Dedifferentiated amniotic fluid mesenchymal stem cell (primary cell): Measurements from ENCODE around the gene WDR5.

Experiments used
- DNase-seq: peaks from one replicate; pipeline ENCODE4 v3.0.0-alpha.2; 2016; ENCODE audit errors: extremely low spot score

The WDR5 gene

DNA sequence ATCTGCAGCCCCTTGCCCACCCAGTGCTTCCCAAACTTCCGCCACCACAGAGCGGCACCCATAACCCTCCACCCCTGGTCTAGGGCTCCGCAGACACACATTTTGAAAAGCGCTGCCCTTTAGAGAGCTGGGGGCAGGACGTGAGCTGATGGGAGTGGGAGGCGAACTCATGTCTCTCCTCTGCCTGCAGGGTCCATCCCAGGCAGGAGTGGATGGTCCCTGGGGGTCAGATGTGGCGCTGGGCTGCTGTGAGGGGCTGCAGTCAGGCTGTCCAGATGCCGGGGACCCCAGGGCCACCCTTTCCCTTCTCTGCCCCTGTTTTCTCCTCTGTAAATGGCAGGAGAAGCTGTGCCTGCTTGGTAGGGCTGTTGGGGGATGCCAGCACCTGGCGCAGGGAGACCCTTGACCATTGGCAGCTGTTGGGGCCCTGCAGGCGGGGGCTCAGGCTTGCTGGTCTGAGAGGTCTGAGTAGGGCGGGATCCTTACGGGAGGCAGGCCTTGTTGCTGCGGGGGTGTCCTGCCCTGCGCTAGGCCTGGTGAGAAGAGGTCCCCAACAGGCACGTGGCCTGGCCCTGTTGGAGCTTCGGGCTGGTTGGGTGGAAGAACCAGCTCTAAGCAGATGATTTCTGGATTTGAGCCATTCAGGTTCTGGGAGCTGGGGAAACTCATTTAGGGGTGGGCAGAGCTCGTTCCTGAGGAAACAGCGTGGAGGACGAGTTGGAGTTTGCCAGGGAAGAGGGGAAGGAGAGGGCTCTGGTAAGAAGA, 38.8 kb downstream of the WDR5 start:
- DNase-seq: no peak

GRCh38 chr9:134175291-134175807, 39.5 kb downstream of the WDR5 start:
- no peak for DNase-seq

DNA sequence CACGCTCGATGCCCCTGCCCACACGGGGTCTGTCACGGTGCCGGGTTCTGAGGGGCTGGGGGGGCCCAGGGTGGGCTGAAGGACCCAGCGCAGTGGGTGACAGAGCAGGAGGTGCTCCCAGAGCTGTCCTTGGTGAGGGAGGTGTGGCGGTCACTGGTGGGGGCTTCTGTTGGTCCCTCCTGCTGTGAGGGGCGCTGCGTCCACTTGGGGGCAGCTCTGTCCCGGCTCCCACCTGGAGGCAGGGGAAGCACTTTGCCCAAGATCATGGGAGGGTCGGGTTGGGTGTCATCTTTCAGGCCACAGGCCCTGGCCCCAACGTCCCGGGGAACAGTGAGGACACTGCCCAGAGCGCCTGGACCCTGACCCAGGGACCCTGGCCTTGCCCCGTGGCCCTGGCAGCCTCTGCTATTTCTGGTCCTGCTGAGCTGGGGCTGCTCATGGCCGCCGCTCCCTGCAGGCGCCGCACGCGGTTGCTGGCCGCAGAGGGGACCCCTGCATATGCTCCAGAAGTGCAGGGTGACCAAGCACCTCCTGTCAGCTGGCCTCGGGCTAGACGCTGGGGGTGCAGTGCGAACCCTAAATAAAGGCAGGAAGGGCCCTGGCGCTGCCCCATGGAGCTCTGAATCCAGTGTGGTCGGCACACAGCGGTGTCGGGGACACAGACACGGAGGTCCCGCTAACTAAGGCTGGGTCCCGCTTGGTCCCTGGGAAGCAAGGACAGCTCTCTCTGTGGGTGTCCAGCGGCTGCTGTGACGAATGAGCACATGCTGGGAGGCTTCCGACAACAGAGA, 40.1 kb downstream of the WDR5 start:
- no peak for DNase-seq

GRCh38 chr9:134176599-134176968, 40.7 kb downstream of the WDR5 start:
- no peak for DNase-seq

DNA sequence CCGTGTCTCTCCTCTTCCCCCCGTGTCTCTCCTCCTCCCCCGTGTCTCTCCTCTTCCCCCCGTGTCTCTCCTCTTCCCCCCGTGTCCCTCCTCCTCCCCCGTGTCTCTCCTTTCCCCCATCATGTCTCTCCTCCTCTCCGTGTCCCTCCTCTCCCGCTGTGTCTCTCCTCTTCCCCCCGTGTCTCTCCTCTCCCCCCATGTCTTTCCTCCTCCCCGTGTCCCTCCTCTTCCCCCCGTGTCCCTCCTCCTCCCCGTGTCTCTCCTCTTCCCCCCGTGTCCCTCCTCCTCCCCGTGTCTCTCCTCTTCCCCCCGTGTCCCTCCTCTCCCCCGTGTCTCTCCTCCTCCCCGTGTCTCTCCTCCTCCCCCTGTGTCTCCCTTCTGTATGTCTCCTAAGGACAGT, 41.3 kb downstream of the WDR5 start:
- no peak for DNase-seq

- no peak for DNase-seq
Measured at GRCh38 chr9:134177624-134178393, 41.9 kb downstream of the WDR5 start.

- no peak for DNase-seq
Measured at GRCh38 chr9:134178394-134178767, 42.5 kb downstream of the WDR5 start.

- no peak for DNase-seq
Measured at GRCh38 chr9:134178768-134179551, 43.1 kb downstream of the WDR5 start.

DNA sequence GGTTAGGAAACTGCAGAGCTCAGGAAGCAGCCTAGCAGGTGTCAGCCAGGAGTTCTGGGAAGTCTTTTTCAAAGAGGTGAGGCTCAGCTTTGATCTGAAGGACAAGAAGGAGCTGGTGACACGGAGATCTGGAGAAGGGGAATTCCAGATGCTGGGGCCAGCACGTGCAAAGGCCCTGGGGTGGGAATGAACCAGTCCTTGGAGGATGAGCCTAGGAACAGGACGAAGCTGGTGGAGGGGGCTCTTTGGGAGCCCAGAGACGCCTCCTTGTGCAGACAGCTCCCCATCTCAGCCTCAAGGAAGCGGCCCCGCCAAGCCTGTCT, 43.7 kb downstream of the WDR5 start:
- DNase-seq: no peak

GRCh38 chr9:134179918-134180785, 44.3 kb downstream of the WDR5 start:
- DNase-seq: no peak

- DNase-seq: no peak
Measured at GRCh38 chr9:134180786-134181647, 45.1 kb downstream of the WDR5 start.

DNA sequence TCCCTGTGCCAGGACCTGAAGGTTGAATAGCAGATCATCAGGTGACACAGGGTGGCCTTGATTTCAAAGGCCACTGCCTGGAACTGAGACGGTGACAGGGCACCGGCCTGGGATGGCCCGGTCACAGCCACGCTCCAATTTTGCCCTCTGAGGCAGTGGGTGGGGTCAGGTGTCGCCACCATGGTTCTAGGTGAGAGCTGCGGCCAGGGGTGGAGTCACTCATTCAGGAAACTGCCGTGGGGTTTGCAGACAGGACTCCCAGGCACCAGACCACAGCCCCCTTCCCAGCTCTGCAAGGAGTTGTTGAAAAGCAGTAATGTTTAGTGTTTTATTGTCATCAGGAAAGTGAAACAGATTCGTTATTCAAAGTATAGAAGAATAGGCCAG, 45.8 kb downstream of the WDR5 start:
- DNase-seq: no peak

- DNase-seq: no peak
Measured at GRCh38 chr9:134182554-134183085, 46.7 kb downstream of the WDR5 start.

DNA sequence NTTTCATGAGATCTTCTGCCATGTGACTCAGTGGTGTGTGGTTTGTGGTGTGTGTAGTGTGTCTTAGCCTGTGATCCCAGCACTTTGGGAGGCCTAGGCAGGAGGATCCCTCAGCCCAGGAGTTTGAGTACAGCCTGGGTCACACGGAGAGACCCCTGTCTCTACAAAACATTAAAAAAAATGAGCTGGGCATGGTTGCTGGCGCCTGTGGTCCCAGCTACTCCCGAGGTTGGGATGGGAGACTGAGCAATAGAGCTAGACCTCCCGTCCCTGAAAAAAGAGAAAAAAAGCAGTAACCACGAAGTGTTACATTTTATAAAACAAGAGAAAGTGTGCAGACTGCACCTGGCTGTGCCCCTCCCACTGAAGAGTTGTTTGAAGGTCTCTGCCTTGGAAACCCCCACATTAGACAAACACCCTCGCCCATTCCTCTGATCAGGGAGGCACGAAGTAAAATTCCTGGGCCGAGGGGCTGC, 49.7 kb downstream of the WDR5 start:
- no peak for DNase-seq

GRCh38 chr9:134186471-134187109, 50.7 kb downstream of the WDR5 start:
- DNase-seq: no peak

DNA sequence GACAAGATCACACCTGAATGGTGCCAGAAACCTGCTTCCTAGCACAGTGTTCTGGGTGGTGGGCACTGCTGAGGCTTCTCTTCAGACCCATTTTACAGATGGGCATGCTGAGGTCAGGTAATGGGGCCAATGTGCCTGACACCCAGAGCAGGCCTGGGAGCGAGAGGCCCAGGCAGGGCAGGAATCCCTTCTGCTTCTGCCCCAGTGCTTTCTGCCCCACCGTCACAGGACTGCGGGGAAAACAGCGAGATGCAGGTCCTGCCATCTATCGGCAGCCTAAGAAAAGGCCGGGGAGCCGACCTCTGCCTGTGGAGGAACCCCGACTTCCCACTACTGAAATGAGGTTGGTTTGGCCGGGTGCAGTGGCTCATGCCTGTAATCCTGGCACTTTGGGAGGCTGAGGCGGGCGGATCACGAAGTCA, 51.2 kb downstream of the WDR5 start:
- no peak for DNase-seq

GRCh38 chr9:134187891-134188385, 52.1 kb downstream of the WDR5 start:
- DNase-seq: no peak

DNA sequence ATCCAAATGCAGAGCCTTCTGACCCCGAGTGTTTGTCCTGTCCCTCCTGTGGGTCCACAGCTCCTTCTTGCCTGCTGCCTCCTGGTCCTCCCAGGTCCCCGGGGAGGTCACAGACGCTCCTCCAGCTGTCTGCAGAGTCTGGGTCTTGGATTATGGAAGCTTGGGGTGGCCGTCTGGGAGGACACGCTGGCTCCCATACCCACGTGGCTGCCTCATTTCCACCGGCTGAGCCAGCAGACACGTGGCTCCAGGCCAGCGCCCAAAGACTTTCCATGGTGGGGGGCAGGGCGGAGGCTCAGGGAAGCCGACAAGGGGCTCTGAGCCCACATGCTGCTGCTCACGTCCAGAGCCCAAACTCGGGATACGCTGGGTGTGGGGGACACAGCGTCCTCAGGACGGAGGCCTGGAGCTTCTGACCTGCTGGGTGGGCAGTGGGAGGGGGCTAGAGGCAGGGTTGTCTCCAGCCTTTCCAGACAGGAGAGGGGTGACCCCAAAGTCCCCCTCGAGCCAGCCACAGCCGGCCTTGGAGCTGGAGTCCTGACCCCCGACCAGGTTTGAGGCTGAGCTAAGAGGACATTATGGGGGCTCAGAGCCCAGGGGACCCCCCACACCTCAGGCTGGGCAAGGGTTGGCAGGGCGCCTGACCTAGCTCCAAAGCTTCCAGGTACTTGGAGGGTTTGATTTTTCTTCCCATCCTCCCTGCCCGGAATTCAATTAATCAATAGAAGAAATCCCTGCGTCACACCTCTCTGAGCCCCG, 52.7 kb downstream of the WDR5 start:
- no peak for DNase-seq
